SW 1271 (cell line): ENCODE measurements around the gene PLS1.
"Not testable (repeated sequence)": the region's sequence is repeated elsewhere in the genome, so short reads cannot be mapped to it uniquely, and the experiment has no call there.

ENCODE experiments used
- DNase-seq, 2 experiments: peaks; one replicate each; lab custom pipeline; 2025; lab: John Stamatoyannopoulos, UW

PLS1 gene

DNA sequence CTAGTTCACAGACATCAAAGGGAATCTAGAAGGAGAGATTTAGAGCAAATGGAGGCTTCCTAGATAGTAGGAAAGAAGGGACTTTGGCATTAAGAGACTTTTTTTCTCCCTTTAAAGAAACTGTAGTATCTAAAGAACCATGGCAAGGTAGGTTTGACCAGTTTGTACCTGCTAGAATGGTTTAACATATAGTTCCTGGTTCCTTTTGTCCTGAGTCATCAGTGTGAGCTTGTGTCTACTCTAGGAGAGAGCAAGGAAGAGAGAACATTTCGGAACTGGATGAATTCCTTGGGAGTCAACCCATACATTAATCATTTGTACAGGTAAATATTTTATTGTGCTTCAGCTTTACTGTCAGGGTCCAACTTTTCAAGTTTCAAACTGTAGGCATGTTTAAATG lies 98.0 kb downstream of the PLS1 start:
- DNase-seq, result no peak

GRCh38 chr3:142705198-142705597 lies 109.0 kb downstream of the PLS1 start:
- DNase-seq, result no peak

GRCh38 chr3:142706321-142707127 lies 110.3 kb downstream of the PLS1 start:
- DNase-seq, result no peak

- DNase-seq, result no peak
Measured at GRCh38 chr3:142709207-142709606, 113.0 kb downstream of the PLS1 start.

DNA sequence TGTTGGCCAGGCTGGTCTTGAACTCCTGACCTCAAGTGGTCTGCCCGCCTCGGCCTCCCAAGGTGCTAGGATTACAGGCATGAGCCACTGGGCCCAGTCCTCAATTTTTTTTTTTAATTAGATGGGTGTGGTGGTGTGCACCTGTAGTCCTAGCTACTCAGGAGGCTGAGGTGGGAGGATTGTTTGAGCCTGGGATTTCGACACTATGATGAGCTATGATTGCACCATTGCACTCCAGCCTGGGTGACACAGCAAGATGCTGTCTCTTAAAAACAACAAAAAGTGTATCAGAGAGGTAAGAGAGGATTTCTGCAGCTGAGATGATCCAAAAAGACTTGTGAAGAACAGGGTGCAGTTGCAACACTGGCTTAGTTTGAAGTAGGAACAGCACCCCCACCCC lies 118.7 kb downstream of the PLS1 start:
- DNase-seq, result not testable (repeated sequence)

- no peak for DNase-seq
Measured at GRCh38 chr3:142716102-142716501, 119.9 kb downstream of the PLS1 start.

GRCh38 chr3:142723665-142723967 lies 127.4 kb downstream of the PLS1 start:
- no peak for DNase-seq

DNA sequence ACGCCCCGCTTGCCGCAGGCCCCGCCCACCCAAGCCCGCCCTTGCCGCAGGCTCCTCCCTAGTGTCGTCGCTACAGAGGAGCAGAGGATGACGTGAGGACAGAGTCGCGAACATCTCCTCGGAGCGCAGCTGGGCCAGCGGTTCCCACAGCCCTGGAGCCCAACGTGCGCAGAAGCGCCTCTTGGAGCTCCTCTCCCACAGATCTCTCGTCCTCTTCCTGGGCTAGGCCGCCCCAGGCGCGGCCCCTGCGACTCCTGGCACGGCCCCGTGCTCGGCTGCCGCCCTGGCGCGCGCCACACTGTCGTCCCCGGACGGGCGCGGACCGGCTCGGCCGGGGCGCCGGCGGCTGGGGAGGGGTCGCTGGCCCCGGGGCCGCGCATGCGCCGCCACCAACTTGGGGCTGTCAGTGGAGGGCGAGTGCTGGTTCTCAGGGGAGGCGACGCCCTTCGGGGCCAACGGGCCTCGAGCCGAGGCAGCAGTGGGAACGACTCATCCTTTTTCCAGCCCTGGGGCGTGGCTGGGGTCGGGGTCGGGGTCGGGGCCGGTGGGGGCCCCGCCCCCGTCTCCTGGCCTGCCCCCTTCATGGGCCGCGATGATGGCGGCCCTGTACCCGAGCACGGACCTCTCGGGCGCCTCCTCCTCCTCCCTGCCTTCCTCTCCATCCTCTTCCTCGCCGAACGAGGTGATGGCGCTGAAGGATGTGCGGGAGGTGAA lies 127.9 kb downstream of the PLS1 start, which contains the start of gene TRPC1:
Gene TRPC1 (plus strand): TSS at position 67 of the 714 bp plus-strand sequence. CDS start 526 bp downstream, at position 593.
- peak; percentile 37 to 82 for DNase-seq

DNA sequence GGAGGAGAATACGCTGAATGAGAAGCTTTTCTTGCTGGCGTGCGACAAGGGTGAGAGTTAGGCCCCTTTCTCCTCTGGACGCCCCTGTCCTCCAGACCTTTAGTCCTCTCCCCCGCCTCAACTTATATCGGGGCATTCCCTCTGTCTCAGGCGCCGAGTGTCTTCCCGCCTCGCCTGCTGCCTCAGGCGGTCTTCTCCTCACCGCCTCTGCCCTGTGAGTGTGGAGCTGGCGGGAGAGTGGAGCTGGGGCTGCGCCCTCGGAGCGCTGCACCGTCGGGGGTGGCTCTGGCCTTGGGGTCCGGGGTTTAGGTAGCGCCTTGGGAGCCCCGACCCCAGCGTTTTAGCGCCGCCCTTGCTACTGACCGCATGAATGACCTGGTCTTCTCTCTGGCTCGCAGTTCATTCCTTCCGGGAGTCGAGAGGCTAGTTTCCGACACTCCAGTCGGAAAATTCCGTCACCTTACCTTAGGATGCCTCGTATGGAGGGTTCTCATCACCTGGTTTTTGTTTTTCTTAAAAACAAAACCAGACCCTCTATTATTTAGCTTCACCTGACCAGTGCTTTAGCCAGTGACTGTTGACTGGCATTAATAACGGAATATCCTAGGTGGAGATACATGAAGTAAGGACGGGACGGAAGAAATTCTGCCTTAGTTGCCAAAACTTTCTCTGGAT lies 128.6 kb downstream of the PLS1 start:
- DNase-seq, result peak; percentile 15 to 67

- DNase-seq, result no peak
Measured at GRCh38 chr3:142725357-142725739, 129.2 kb downstream of the PLS1 start.

DNA sequence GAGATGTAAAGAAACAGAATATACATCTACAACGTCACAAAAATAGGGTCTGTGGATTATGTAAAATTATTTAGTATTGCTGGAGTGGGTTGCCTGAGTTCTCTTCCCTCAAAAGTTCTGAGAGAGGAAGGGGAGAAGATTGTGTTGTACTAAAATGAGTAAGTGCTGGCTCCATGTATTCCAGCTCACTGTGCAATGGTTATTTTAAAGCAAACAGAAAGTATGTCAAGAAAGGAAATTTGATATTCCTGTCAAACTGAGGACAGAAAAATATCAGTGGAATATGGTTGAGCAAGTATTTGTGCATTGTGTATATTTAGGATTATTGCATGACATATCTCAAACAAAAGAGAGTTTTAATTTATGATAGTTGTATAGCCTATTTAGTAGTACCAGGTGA lies 129.8 kb downstream of the PLS1 start:
- no peak for DNase-seq

DNA sequence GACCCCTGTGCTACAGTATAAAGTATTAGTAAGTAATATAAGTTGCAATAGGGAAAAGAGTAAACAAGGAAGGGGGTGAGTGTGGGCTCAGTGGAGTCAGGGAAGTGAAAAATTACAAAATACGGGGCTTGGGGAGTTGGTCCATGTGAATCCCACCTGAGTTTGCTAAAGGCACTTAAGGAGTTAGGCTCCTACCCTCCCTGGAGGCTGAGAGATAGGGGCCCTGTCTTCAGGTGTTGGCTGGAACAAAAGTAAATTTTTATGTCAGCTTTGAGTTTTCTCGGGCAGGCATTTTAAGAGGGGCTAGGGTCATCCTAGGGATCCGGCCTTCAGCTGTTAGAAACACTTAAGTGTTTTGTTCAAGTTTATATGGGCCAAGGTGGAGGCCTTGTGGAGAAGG lies 135.9 kb downstream of the PLS1 start:
- no peak for DNase-seq

- DNase-seq, result no peak
Measured at GRCh38 chr3:142734834-142735233, 138.6 kb downstream of the PLS1 start.

DNA sequence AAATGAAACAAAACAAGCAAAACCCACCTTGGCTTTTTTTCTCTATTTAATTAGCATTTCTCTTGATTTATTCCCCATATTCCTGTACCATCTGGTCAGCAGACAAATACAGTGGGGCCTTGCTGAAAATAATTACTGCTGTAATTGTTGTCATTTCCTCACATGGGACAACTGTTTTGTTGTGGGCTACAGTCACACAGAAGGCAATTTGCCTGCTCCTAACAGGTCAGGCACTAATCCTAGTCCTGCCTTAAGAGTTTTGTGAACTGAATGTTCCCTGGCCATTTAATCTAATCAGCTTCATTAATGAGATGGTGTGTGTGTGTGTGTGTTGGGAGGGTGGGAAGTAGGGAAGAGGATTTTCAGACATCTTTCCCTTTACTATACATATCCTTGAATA lies 139.3 kb downstream of the PLS1 start:
- no peak for DNase-seq

DNA sequence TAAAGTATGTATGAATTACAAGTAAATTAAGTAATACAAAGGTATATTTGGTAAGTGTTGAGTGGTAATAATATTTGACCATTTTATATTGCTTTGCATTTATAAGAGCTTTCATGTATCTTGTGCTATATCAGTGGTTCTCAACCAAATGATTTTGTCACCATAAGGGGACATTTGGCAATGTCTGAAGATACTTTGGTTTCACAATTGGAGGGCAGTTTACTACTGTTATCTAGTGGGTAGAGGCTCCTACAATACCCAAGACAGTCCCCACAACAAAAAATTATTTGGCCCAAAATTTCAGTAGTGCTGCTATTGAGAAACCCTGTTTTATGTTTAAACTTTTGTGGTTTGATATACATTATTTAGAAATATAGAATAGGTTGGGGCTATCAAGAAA lies 142.2 kb downstream of the PLS1 start:
- DNase-seq, result no peak

GRCh38 chr3:142746646-142747045 lies 150.5 kb downstream of the PLS1 start:
- DNase-seq, result no peak

GRCh38 chr3:142750531-142750930 lies 154.3 kb downstream of the PLS1 start:
- DNase-seq, result not testable (repeated sequence)

DNA sequence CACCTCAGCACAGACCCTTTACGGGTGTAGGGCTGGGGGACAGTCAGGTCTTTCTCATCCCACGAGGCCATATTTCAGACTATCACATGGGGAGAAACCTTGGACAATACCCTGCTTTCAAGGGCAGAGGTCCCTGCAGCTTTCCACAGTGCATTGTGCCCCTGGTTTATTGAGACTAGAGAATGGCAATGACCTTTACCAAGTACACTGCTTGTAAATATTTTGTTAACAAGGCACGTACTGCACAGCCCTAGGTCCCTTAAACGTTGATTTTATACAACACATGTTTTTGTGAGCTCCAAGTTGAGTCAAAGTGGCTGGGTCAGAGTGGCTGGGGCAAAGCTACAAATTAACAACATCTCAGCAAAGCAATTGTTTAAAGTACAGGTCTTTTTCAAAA lies 156.4 kb downstream of the PLS1 start:
- DNase-seq, result not testable (repeated sequence)

DNA sequence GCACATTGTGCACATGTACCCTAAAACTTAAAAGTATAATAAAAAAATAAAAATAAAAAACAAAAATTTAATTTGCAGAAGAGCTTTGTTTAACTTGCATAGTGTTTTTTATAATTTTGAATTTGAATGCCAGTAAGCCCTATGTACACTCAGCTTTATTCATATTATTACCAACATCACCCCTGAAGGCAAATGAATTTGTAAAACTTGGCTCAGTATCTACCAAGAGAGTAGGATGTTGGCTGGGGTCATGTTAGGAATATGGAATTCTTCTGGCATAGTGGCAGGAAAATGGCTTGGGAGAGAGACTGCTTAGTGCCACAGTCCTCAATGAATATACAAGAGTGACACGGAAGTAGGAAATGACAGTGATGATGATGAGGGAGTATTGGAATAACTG lies 158.3 kb downstream of the PLS1 start:
- no peak for DNase-seq
